Left renal pelvis (tissue), 4 donors: ENCODE data around the gene VAC14. TPM values are rescaled to one million over a fixed set of nuclear protein-coding genes. Genes with fewer than 3 reads are reported as not detected.

Experiments
- DNase-seq, 4 donors: peaks; one replicate each; pipeline ENCODE4 v3.0.0-alpha.2; 2013; ENCODE audit warnings: low read depth in 4 of 4, low spot score in 3 of 4
- polyA plus RNA-seq, 4 donors: library from polyadenylated mRNA; unstranded; fragments of 120-200 nt; gene quantifications; one replicate each; pipeline ENCODE4 v1.2.1, GENCODE V29; 2013; ENCODE audit not compliant: insufficient read length in 4 of 4

VAC14 gene
- polyA plus RNA-seq, 4 donors, result 24.3 to 42.0 (median 37.9) TPM

DNA sequence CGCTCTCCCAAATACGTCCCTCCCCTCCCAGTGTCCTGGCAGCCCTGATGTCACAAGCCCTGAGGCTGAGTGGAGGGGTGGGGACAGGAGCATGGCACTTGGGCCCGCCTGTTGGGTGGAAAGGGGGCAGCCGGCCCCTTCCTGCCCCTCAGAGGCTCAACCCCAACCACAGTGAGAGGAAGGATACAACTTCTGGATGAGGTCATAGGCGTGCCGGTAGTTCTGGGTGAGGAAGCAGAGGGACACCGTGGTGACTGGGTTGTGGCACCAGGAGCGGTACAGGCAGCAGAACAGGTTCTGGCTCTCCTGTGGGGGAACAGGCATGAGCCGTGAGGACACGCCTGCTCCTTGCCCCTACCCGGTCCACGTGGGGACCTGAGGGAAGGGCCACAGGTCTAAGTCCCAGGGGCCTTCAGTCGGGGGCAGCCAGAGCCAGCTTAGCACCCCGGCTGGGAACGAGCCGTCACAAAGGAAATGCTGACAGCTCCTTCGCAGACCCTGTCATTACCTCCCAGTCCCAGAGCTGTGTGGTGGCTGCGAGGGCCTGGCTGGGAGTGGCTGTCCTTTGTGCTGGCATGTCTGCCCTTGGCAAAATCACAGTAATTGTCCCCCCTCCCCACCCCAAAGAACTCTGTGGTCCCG, 103.9 kb downstream of the VAC14 start:
- DNase-seq, result no peak

DNA sequence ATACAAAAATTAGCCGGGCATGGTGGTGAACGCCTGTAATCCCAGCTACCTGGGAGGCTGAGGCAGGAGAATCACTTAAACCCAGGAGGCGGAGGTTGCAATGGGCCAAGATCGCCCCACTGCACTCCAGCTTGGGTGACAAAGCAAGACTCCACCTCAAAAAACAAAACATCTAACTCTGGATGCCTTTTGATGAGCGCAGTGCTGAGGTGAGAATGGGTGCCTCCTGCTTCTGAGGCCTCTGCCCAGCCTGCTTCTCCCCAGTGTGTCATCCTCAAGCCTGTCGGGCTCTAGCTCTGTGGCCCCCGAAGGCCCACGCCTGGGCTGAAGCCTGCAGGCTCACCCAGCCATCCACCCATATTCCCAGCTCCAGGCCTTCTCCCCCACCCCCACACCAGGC, 104.6 kb downstream of the VAC14 start:
- no peak for DNase-seq

GRCh38 chr16:70695331-70696070, 105.5 kb downstream of the VAC14 start:
- no peak for DNase-seq

GRCh38 chr16:70694868-70695218, 106.1 kb downstream of the VAC14 start:
- DNase-seq, result no peak

GRCh38 chr16:70694088-70694867, 106.7 kb downstream of the VAC14 start:
- DNase-seq, result no peak

DNA sequence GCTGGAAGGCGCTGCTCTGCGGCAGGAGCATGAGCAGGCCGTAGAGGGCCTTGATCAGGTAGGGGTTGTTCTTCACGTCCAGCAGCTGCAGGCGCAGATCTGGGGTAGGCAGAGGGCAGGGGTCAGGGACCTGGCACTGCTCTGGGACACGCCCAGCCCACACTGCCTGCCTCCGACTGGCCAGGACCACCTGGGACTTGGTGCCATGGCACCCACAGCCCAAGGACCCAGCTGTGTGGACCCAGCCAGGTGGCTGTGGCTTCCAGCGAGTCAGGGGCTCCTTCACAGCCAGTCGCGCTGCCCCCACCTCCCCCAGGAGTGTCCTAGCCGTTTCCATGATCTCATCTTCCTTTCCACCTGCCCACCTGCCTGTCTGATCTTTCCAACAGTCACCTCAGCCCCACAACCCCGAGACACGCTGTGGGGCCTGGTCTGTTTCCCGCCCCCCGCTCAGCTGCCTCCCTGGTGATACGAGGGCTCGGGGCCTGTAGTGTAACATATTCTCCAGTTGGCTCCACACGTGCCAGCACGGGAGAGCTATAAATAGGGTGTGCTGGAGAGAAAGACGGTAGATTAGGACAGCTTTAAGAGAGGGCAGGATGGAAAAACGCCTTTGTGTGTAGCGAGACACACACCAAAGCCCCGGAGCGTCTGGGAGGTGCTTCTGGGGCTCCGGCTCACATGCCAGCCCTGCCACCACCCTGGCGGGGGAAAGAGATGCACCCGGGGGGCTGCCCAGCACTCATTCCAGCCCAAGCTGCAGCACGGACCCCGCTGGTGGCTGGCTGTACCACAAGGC, 107.9 kb downstream of the VAC14 start:
- DNase-seq, result no peak

DNA sequence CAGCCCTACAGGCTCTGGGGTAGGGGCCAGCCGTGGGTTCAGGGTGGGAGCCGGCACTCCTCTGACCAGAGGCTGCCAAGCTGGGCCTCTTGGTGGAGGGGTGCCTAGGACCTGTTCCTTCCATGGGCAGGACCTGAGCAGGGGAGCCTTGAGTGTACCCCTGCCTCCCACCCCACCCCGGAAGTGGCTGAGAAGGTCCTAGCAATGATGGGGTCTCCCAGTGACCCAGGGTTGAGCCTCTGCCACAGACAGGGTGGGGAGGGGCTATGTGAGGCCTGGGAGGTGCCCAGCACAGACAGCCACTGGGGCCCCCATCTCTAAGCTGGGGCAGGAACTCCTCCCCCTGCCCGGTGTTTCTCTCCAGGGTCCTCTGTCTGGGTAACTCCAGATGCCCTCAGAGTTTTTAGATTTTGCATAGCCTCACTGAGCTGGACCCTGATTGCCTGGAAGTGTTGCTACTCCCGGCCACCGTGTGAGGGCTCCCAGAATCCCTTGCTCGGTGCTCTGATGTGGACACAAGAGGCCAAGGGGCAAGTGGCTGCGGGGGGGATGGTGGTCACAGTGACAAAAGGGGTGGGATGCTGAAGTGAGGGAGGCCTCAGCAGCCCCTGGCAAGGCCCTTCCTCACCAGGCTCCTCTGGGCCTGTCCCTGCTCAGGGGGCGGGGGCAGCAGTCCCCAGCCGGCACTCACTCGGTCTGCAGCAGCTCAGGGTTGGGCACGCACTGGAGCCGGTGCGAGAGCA, 108.7 kb downstream of the VAC14 start:
- no peak for DNase-seq

DNA sequence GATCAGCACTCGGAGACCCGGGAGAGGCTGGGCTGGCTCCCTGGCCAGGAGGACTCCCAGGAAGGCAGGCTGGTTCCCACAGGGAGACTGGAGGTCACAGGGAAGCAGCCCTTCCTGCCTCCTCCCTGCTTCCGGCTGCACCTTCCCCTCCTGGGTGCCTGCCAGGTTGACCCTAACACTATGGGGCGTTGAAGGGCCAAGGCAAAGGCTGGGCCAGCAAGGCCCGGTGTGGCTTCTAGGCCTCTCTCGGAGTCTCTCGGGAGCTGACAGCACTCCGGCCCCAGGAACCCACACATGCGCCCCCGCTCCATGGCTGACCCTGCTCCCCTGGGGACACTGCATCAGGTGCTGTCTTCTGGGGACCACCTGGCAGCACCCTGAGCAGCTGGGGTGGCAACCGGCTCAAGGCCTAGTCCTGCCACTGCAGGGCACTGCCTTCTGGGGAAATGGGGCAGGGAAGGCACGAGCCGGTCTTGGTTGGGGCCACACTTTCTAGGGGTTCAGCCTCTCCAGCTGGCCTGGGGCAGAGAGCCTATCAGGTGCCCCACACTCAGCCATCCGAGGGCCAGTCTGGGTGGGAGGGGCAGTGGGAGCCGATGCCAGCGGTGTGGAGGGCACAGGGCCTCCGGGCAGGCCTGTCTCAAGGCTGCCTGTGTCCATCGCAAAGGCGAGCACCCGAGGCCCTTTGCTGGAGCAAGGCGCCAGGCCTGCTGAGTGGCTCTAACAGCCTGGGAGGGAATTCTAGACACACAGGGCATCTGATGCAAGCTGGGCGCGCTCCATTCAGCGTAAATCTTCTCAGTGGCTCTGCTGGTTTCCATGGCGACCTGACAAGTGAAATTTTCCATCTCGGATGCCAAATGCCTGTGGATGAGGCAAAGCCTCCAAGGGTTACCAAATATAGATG, 109.5 kb downstream of the VAC14 start:
- no peak for DNase-seq

GRCh38 chr16:70689970-70690891, 110.7 kb downstream of the VAC14 start:
- DNase-seq, result no peak

- DNase-seq, result no peak
Observed at GRCh38 chr16:70689035-70689969, 111.7 kb downstream of the VAC14 start.

- DNase-seq, result no peak
Observed at GRCh38 chr16:70688246-70688742, 112.7 kb downstream of the VAC14 start.

- no peak for DNase-seq
Observed at GRCh38 chr16:70687671-70688245, 113.2 kb downstream of the VAC14 start.

DNA sequence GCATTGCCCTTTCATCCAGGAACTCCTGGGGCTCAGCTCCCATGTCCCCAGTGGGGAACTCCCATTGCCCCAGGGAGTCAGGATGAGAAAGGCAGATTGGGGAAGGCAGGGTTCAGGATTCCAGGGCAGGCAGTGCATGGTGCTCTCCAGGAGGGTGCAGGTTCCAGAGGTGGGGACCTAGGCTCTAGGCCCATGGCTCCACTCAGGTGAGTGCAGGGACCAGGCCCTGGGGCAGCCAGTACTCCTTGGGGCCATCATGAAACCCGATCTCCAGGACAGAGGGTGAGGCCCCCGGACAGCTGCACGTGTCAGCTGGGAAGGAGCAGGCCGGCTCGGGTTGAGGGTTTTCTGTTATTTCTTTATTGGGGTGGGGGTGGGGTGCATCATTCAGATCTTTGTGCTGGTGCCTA, 113.9 kb downstream of the VAC14 start:
- no peak for DNase-seq

- no peak for DNase-seq
Observed at GRCh38 chr16:70686376-70687101, 114.4 kb downstream of the VAC14 start.

GRCh38 chr16:70685938-70686375, 115.0 kb downstream of the VAC14 start, which contains the start of gene MTSS2:
Gene MTSS2 (minus strand): TSS chr16:70686053. CDS start chr16:70685791, 262 bp downstream.
- DNase-seq, result peak; percentile 68 to 82 (median 74)
